ENCODE measurements around the gene GPR173. TPM values are rescaled to one million over a fixed set of nuclear protein-coding genes. Genes with fewer than 3 reads are reported as not detected.

Gene GPR173
- total RNA-seq, 1 donor from 2014 or later = 0.16 TPM

- no peak for ATAC-seq (ENCODE audit: low read depth)
Observed at GRCh38 chrX:53072418-53073114, 24.0 kb downstream of the GPR173 start.

GRCh38 chrX:53073115-53073586 lies 24.6 kb downstream of the GPR173 start:
- intact Hi-C loops (cut with micrococcal nuclease) = loop anchor here (10.0 kb wide), 1 partner anchor 242 kb away; no protein-coding TSS in a partner anchor
- no peak for TF ChIP-seq CTCF (IDR thresholded peaks at IDR 0.05)
- POLR2A ChIA-PET = interaction anchor here (0.7 to 1.6 kb wide), 3 partner anchors 9 to 697 kb away, joined by 3 to 16 read pairs (median 3); partner anchors contain the start of gene TSPYL2
- ATAC-seq (ENCODE audit: low read depth) = no peak
- peaks cover 16% of the 10 kb centered on the region for H3K4me1 Mint-ChIP-seq
- no peaks in the 10 kb centered on the region for H3K36me3 Mint-ChIP-seq (ENCODE audit: low read depth)
- no peaks in the 10 kb centered on the region for H3K9me3 Mint-ChIP-seq
- CTCF ChIA-PET = interaction anchor here (1.6 to 3.1 kb wide), 2 partner anchors 9 to 16 kb away, joined by 6 to 17 read pairs; partner anchors contain the start of gene TSPYL2
- no peak for DNase-seq
- no peak overlapping the region for H3K4me3 Mint-ChIP-seq
- H3K27ac Mint-ChIP-seq = peak overlapping the region; percentile 90
- no peaks in the 10 kb centered on the region for H3K27me3 Mint-ChIP-seq

More at GRCh38 chrX:53072418-53073114, 24.0 kb downstream of the GPR173 start:
- Mint-ChIP-seq H3K9me3 (no peaks in the 10 kb centered on the region), H3K36me3 (ENCODE audit: low read depth) (no peaks in the 10 kb centered on the region), H3K27ac (peak overlapping the region; percentile 90), H3K4me3 (peak overlapping the region; percentile 85), H3K27me3 (no peaks in the 10 kb centered on the region), H3K4me1 (peaks cover 16% of the 10 kb centered on the region)
- intact Hi-C loops (cut with micrococcal nuclease) = loop anchor here (10.0 kb wide), 1 partner anchor 242 kb away; no protein-coding TSS in a partner anchor
- ChIA-PET CTCF (interaction anchor here (1.1 to 3.1 kb wide), 3 partner anchors 10 to 20 kb away, joined by 3 to 17 read pairs (median 6); partner anchors contain the start of gene TSPYL2), POLR2A (interaction anchor here (0.9 to 1.6 kb wide), 5 partner anchors 9 to 76 kb away, joined by 3 to 16 read pairs (median 5); partner anchors contain the start of genes KANTR and TSPYL2)
- no peak for TF ChIP-seq CTCF (IDR thresholded peaks at IDR 0.05)
- no peak for DNase-seq

- ATAC-seq (ENCODE audit: low read depth) = no peak
- intact Hi-C loops (cut with micrococcal nuclease) = loop anchor here (10.0 kb wide), 1 partner anchor 240 kb away; no protein-coding TSS in a partner anchor
- no peak for DNase-seq
Observed at GRCh38 chrX:53075011-53075410, 26.4 kb downstream of the GPR173 start.

DNA sequence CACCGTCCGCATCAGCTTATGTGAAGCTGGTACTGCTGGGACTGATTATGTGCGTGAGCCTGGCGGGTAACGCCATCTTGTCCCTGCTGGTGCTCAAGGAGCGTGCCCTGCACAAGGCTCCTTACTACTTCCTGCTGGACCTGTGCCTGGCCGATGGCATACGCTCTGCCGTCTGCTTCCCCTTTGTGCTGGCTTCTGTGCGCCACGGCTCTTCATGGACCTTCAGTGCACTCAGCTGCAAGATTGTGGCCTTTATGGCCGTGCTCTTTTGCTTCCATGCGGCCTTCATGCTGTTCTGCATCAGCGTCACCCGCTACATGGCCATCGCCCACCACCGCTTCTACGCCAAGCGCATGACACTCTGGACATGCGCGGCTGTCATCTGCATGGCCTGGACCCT lies 28.1 kb downstream of the GPR173 start:
- DNase-seq (no peak), ATAC-seq (ENCODE audit: low read depth) (no peak)
- no peak for TF ChIP-seq CTCF (IDR thresholded peaks at IDR 0.05)
- Mint-ChIP-seq H3K27ac (no peak overlapping the region), H3K4me1 (peaks cover 17% of the 10 kb centered on the region), H3K4me3 (no peak overlapping the region), H3K9me3 (no peaks in the 10 kb centered on the region), H3K36me3 (ENCODE audit: low read depth) (no peaks in the 10 kb centered on the region), H3K27me3 (no peaks in the 10 kb centered on the region)
- CTCF ChIA-PET = no interaction called here
- intact Hi-C loops (cut with micrococcal nuclease) = loop anchor here (10.0 kb wide), 1 partner anchor 238 kb away; no protein-coding TSS in a partner anchor
- POLR2A ChIA-PET = no interaction called here

More at GRCh38 chrX:53075011-53075410, 26.4 kb downstream of the GPR173 start:
- Mint-ChIP-seq H3K27ac (no peak overlapping the region), H3K9me3 (no peaks in the 10 kb centered on the region), H3K27me3 (no peaks in the 10 kb centered on the region), H3K4me1 (peaks cover 16% of the 10 kb centered on the region), H3K4me3 (no peak overlapping the region), H3K36me3 (ENCODE audit: low read depth) (no peaks in the 10 kb centered on the region)
- ChIA-PET CTCF (no interaction called here), POLR2A (no interaction called here)
- no peak for TF ChIP-seq CTCF (IDR thresholded peaks at IDR 0.05)

All from activated B cell treated with CpG ODN at 0.5 μM for 24 hours (primary cell).